ENCODE measurements around the gene G2E3. TPM values are rescaled to one million over a fixed set of nuclear protein-coding genes. Genes with fewer than 3 reads are reported as not detected.

Gene G2E3, protein sequence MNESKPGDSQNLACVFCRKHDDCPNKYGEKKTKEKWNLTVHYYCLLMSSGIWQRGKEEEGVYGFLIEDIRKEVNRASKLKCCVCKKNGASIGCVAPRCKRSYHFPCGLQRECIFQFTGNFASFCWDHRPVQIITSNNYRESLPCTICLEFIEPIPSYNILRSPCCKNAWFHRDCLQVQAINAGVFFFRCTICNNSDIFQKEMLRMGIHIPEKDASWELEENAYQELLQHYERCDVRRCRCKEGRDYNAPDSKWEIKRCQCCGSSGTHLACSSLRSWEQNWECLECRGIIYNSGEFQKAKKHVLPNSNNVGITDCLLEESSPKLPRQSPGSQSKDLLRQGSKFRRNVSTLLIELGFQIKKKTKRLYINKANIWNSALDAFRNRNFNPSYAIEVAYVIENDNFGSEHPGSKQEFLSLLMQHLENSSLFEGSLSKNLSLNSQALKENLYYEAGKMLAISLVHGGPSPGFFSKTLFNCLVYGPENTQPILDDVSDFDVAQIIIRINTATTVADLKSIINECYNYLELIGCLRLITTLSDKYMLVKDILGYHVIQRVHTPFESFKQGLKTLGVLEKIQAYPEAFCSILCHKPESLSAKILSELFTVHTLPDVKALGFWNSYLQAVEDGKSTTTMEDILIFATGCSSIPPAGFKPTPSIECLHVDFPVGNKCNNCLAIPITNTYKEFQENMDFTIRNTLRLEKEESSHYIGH
- total RNA-seq = 14.9 and 17.4 TPM in 2 replicates

GRCh38 chr14:30558675-30559555 is at the start of gene G2E3:
G2E3 (plus strand) TSS chr14:30559158; CDS start chr14:30581080, 21,922 bp downstream.

DNA sequence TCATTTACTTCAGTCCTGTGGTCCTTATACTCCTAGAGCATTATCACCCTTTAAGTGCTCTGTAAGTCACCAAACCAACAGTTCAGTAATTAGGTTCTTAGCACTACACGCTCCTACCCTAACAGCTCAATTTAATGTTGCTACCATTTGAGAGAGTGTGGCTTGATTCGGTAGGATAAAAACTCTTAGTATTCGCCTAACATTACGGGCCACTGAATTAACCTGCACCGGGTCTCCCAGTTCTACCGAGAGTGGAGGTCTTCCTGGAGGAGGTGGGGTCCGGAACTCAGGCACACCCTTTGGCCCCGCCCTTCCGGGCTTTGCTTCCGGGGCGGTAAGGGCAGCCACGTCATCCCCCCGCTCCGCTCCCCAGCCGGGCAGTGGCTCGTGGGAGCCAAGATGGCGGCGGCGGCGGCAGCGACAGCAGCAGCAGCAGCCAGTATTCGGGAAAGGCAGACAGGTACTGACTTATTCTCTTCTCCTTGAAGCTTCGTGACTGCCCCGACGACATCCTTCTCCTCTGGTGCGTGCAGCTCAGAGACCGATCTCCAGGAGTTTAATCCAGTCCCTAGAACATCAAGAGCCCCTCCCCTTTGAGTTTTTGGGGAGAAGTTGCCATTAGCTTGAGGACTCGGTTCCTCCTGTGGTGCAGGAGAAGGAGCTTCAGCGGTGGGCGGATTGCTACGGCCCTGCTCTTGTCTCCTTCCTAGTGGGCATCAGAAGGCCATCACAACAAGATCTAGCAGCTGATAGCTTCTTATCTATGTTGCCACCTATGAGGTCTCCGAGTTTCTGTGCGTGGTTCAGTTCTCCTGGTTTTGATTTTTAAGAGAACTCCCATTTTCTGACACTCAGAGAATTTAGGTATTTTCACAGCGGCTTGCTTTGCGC is 63.2 kb downstream of the G2E3 start, which contains the start of gene SCFD1:
TSS of gene SCFD1 (plus strand) at position 380 of the 891 bp plus-strand sequence. CDS start at position 400, 20 bp downstream.

Other genes starting within 250 kb of the G2E3 start
- 69.4 and 76.3 TPM in 2 replicates for gene SCFD1, start 63.2 kb downstream of the G2E3 start, total RNA-seq